Measurements from ENCODE around the gene ZNG1B. TPM values are rescaled to one million over a fixed set of nuclear protein-coding genes. Genes with fewer than 3 reads are reported as not detected.
"Not testable (repeated sequence)": the region's sequence is repeated elsewhere in the genome, so short reads cannot be mapped to it uniquely, and the experiment has no call there.

Gene ZNG1B
- total RNA-seq, 4 donors from 2014 or later = 3.6 to 55.1 (median 28.3) TPM

DNA sequence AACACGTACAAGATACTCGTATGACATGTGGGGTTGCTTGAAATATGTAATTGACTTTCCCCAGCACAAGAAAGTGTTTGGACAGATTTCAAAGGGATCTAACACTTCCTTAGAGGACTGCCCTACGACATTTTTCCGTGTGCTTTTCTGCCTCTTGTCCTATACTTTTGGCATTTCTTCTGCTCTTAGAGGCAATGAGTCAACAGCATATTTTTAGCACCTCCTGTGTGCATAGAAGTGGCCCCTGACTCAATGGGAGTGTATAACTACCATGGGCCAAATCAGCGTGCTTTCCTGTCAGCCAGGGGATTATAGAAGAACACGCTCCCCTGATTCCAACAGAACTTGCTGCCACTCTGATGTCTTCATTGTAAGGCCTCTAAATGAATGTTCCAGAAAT lies 99.1 kb downstream of the ZNG1B start:
- intact Hi-C loops (cut with DNase I; ENCODE audit: low total_unique reads); H3K9me3 ChIP-seq; H3K27ac ChIP-seq; H3K27me3 ChIP-seq; H3K36me3 ChIP-seq; H3K4me1 ChIP-seq; H3K4me3 ChIP-seq; DNase-seq: not testable (repeated sequence)

DNA sequence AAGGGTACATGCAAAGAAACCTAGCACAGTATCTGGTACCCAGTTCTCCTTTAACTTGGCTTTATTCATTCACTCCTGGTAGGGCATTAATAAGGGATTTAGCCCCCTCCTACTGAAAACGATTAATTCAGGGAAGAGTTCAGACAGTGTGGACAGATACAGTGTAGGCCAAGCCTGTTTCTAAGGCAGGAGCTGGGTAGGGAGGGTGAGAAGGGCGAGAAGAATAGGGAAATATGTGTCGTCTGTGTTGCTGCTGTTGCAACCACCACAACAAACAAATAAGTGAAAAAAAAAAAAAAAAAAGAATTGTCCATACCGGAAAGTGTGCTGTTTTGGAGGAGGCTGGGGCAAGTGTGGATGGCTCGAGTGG lies 103.3 kb downstream of the ZNG1B start:
- H3K9me3 ChIP-seq; H3K27me3 ChIP-seq; DNase-seq; H3K4me1 ChIP-seq; intact Hi-C loops (cut with DNase I; ENCODE audit: low total_unique reads); H3K36me3 ChIP-seq: not testable (repeated sequence)
- H3K27ac ChIP-seq = peak overlapping the region; percentile 67 to 94
- H3K4me3 ChIP-seq = peak overlapping the region in 1 of 2 donors; percentile 58

GRCh38 chr2:113541204-113541975 lies 103.9 kb downstream of the ZNG1B start:
- intact Hi-C loops (cut with DNase I; ENCODE audit: low total_unique reads); H3K27me3 ChIP-seq; H3K36me3 ChIP-seq; H3K4me1 ChIP-seq; H3K9me3 ChIP-seq: not testable (repeated sequence)
- peak; percentile 55 to 63 for DNase-seq
- peak in 1 of 2 donors; percentile 48 for TF ChIP-seq POLR2A (IDR thresholded peaks at IDR 0.05)
- H3K27ac ChIP-seq = peak overlapping the region; percentile 92 to 94
- peak overlapping the region; percentile 53 to 58 for H3K4me3 ChIP-seq

GRCh38 chr2:113541976-113542485 lies 104.5 kb downstream of the ZNG1B start:
- H3K4me3 ChIP-seq = peak overlapping the region; percentile 53 to 58
- H3K4me1 ChIP-seq; H3K27me3 ChIP-seq; H3K36me3 ChIP-seq; intact Hi-C loops (cut with DNase I; ENCODE audit: low total_unique reads); H3K9me3 ChIP-seq: not testable (repeated sequence)
- peak overlapping the region; percentile 92 to 94 for H3K27ac ChIP-seq
- DNase-seq = peak in 1 of 2 donors; percentile 28

DNA sequence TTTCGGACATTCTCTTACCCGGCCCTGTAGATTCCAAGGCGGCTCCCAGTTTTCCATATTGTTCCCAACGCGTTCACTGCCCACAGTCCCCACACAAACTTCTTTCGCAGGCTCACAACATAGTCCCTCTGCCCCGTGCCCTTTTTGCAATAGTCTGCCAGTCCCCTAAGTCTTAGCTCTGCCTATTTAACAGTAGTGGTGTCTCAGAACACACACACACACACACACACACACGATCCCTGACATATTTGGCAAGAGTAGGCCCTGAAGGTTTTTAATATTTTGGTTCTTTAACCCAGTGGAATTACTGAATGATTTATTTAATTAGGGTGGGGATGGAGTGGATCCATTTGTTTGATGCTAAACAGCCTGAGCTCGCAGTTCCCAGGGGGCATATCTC lies 105.0 kb downstream of the ZNG1B start:
- H3K27me3 ChIP-seq; H3K9me3 ChIP-seq; H3K36me3 ChIP-seq; H3K4me1 ChIP-seq; intact Hi-C loops (cut with DNase I; ENCODE audit: low total_unique reads): not testable (repeated sequence)
- peak overlapping the region; percentile 53 to 58 for H3K4me3 ChIP-seq
- peak; percentile 39 to 53 for DNase-seq
- peak overlapping the region; percentile 92 to 94 for H3K27ac ChIP-seq

Other genes starting within 250 kb of the ZNG1B start
- gene PAX8, start 158.8 kb upstream of the ZNG1B start, total RNA-seq = 10 to 100 TPM in 1 of 4 donors, 1 to 10 TPM in 3; 2.8 to 23.9 (median 6.0) TPM
- not detected for gene FOXD4L1, start 61.0 kb downstream of the ZNG1B start, total RNA-seq
- 10 to 100 TPM in 3 of 4 donors, 1 to 10 TPM in 1; 1.8 to 39.3 (median 23.7) TPM for gene RABL2A, start 189.6 kb downstream of the ZNG1B start, total RNA-seq

All from uterus (tissue), 4 donors.